Uterus (tissue), 4 donors: ENCODE data around the gene GRHL3. TPM values are rescaled to one million over a fixed set of nuclear protein-coding genes. Genes with fewer than 3 reads are reported as not detected.

Experiments
- DNase-seq, 2 donors: peaks; one replicate each; pipeline ENCODE4 v3.0.0-alpha.2; 2019 to 2020
- H3K27ac ChIP-seq, 2 donors: fragments of 200-600 bp; sonication (generic); 1 replicate in 1 of 2; 2 replicates in 1 of 2; pipeline ENCODE4 v1.5.1; 2016 to 2018
- H3K27me3 ChIP-seq, 2 donors: fragments of 200-600 bp; sonication (generic); one replicate each; pipeline ENCODE4 v1.5.1; 2018 to 2019; ENCODE audit warnings: control low read depth in 1 of 2
- H3K36me3 ChIP-seq, 2 donors: fragments of 200-600 bp; sonication (generic); one replicate each; pipeline ENCODE4 v1.5.1; 2019; ENCODE audit warnings: control low read depth in 1 of 2
- H3K4me1 ChIP-seq, 2 donors: fragments of 200-600 bp; sonication (generic); one replicate each; pipeline ENCODE4 v1.5.1; 2018 to 2019; ENCODE audit warnings: control low read depth in 1 of 2
- H3K4me3 ChIP-seq, 2 donors: fragments of 200-600 bp; sonication (generic); 1 replicate in 1 of 2; 2 replicates in 1 of 2; pipeline ENCODE4 v1.5.1; 2018 to 2019; ENCODE audit warnings: mild to moderate bottlenecking in 1 of 2
- H3K9me3 ChIP-seq, 2 donors: fragments of 200-600 bp; sonication (generic); one replicate each; pipeline ENCODE4 v1.5.1; 2019; ENCODE audit warnings: control low read depth in 1 of 2
- CTCF ChIP-seq, 4 experiments: fragments of 200-600 bp in 2 of 4; fragments of 450-650 bp in 2 of 4; sonication (generic) in 2 of 4; IDR thresholded peaks; one replicate each; pipeline ENCODE4 v1.5.1; 2016 to 2019; ENCODE audit warnings: antibody characterized with exemption in 4 of 4, mild to moderate bottlenecking in 2 of 4, moderate library complexity in 1 of 4
- POLR2A ChIP-seq, 2 donors: fragments of 450-650 bp; IDR thresholded peaks; one replicate each; pipeline ENCODE4 v1.6.1; 2016; ENCODE audit warnings: antibody characterized with exemption in 2 of 2, mild to moderate bottlenecking in 1 of 2, moderate library complexity in 1 of 2
- intact Hi-C: fragments of 100-400 bp; cut with DNase I; formaldehyde crosslinking; loops from one replicate; pipeline ENCODE4 v1.15.1; 2023; ENCODE audit warnings: low total_unique reads
- total RNA-seq, 4 donors: library from RNA; depleted of rRNA in 3 of 4; stranded (reverse); fragments of >200 nt in 3 of 4; gene quantifications; one replicate each; pipeline versions ENCODE4 v1.1.0 to v1.2.4, GENCODE V29; 2014 to 2023
- donor health status: DM: yes; HTN: yes; CAD: no.

GRHL3 gene
- total RNA-seq, 4 donors from 2014 or later, result 0.15 to 0.35 TPM; not detected in 2

DNA sequence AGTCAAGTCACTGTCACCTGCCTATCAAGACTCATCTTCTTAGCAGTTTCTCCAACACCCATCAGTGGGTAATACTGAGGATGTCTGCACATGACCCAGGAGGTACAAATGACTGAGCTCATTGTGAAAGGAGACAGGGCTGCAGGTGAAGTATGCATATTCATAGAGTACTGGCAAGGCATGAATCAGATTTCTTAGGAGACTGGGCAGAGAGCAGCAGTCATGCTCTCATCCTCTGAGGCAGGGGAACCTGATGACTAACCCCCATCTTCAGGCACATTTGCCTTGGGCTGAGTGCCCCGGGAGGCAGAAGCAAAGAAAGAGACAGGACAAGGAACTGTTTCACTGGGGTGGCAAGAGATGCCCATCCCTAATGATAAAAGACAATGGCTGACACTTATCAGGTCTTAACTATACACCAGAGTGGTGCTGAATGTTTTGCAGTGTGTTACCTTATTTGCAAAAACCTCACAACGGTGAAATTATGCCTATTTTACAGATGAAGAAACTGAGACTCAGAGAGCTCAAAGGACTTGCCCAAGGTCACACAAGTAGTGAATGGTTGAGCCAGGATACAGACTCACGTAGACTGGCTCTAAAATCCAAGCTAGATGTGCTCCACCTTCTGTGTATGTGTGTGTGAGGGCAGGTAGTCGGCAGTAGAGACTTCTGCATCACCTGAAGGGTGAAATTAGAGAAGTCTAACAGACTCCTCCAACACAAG, 9.2 kb upstream of the GRHL3 start:
- no peaks in the 10 kb centered on the region for H3K4me1 ChIP-seq
- DNase-seq, result no peak
- H3K4me3 ChIP-seq, result no peak overlapping the region
- no peak for TF ChIP-seq POLR2A (IDR thresholded peaks at IDR 0.05)
- TF ChIP-seq CTCF (IDR thresholded peaks at IDR 0.05), result no peak
- no peaks in the 10 kb centered on the region for H3K9me3 ChIP-seq
- H3K27me3 ChIP-seq, result no peaks in the 10 kb centered on the region
- H3K27ac ChIP-seq, result no peak overlapping the region
- intact Hi-C loops, result no loop called here
- no peaks in the 10 kb centered on the region for H3K36me3 ChIP-seq

GRCh38 chr1:24311234-24311633, 7.9 kb upstream of the GRHL3 start:
- Histone ChIP-seq H3K36me3 (no peaks in the 10 kb centered on the region), H3K4me3 (no peak overlapping the region), H3K9me3 (no peaks in the 10 kb centered on the region), H3K4me1 (no peaks in the 10 kb centered on the region), H3K27ac (no peak overlapping the region), H3K27me3 (no peaks in the 10 kb centered on the region)
- DNase-seq, result no peak
- TF ChIP-seq CTCF (IDR thresholded peaks at IDR 0.05), result no peak
- no peak for TF ChIP-seq POLR2A (IDR thresholded peaks at IDR 0.05)
- intact Hi-C loops, result no loop called here

DNA sequence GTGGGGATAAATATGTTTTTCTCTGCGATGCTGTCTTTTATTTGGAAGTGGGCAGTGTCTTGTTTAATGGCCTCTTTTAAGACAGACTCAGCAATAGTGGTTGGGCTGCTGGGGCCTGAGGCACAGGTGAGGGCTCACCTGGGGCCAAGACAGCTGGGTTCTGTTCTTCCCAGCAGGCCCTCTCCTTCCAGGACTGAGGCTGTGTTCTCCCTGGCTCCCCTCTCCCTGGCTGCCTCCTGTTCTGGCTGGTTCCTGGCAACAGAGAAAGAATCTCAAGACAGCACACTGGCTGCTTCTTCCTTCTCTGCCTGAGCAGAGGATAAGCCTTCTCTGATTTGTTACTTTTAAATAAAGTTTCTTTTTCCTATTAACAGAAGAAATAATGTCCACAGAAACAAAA, 7.4 kb upstream of the GRHL3 start:
- no peak overlapping the region for H3K27ac ChIP-seq

DNA sequence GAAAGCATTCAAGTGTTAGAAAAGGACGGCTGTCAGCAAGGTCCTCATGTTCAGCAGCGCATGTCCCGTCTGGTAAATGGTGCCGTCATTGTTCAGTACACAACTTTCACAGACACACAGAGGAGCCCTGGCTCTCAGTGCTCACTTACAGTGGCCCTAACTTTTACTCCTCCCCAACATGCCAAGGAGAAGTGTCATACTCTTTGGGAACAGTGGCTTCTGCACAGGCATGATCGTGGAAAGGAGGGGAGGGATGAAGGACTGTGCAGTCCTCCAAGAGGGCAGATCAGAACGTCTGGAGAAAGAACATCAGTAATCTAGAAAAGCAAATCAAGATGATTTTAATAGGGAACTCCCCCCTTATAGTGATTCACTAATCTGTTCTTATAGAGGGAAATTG, 3.8 kb upstream of the GRHL3 start:
- H3K4me1 ChIP-seq, result peaks cover 0 to 6% of the 10 kb centered on the region in 2 donors
- H3K27ac ChIP-seq, result no peak overlapping the region
- TF ChIP-seq POLR2A (IDR thresholded peaks at IDR 0.05), result no peak
- no peak for TF ChIP-seq CTCF (IDR thresholded peaks at IDR 0.05)
- H3K27me3 ChIP-seq, result no peaks in the 10 kb centered on the region
- no peaks in the 10 kb centered on the region for H3K9me3 ChIP-seq
- H3K4me3 ChIP-seq, result no peak overlapping the region
- H3K36me3 ChIP-seq, result no peaks in the 10 kb centered on the region
- intact Hi-C loops, result no loop called here
- no peak for DNase-seq

More for the DNA sequence above, 7.4 kb upstream of the GRHL3 start:
- no peak for TF ChIP-seq POLR2A (IDR thresholded peaks at IDR 0.05)
- no peak for TF ChIP-seq CTCF (IDR thresholded peaks at IDR 0.05)
- Histone ChIP-seq H3K4me1 (no peaks in the 10 kb centered on the region), H3K27me3 (no peaks in the 10 kb centered on the region), H3K4me3 (no peak overlapping the region), H3K9me3 (no peaks in the 10 kb centered on the region), H3K36me3 (no peaks in the 10 kb centered on the region)
- intact Hi-C loops, result no loop called here
- no peak for DNase-seq

DNA sequence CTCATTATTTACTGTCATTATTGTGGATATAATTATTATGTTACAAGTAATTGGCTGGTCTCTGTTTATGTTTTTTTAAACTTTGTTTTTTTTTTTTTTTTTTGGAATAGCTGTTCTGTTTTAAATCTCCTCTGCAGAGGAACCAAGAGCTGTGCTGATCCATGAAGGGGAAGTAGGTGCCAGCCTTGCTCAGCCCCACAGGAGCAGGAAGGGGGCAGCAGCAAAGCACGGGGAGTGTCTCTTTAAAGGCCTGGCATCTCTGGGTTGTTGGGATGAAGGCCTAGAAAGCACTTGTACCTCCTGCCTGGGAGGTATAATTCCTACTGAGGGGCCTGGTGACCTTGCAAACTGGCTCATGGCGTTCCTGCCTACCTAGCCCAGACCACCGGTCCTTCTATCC, 2.5 kb upstream of the GRHL3 start:
- no peaks in the 10 kb centered on the region for H3K27me3 ChIP-seq
- no peak overlapping the region for H3K27ac ChIP-seq
- no peak overlapping the region for H3K4me3 ChIP-seq
- no peaks in the 10 kb centered on the region for H3K36me3 ChIP-seq
- DNase-seq, result no peak
- intact Hi-C loops, result no loop called here
- no peak for TF ChIP-seq CTCF (IDR thresholded peaks at IDR 0.05)
- TF ChIP-seq POLR2A (IDR thresholded peaks at IDR 0.05), result no peak
- H3K4me1 ChIP-seq, result peaks cover 0 to 6% of the 10 kb centered on the region in 2 donors
- H3K9me3 ChIP-seq, result no peaks in the 10 kb centered on the region
